ENCODE data around the gene GPR17.

GPR17 gene

GRCh38 chr2:127640082-127641072 lies 5.6 kb upstream of the GPR17 start:
- no peak for TF ChIP-seq Cebpa-rat (IDR thresholded peaks at IDR 0.05)
- H3K27me3 ChIP-seq = peaks cover 0 to 8% (median 0%) of the 10 kb centered on the region in 11 experiments; a peak in 1 of 22 replicates
- H3K4me3 ChIP-seq = peak overlapping the region in 6 of 10 experiments; percentile 9 to 49 (median 39); a peak in 7 of 20 replicates
- peak overlapping the region in 9 of 11 experiments; percentile 2 to 99 (median 88); a peak in 17 of 22 replicates for H3K27ac ChIP-seq
- no peaks in the 10 kb centered on the region for H3K36me3 ChIP-seq
- no peaks in the 10 kb centered on the region for H3K9me3 ChIP-seq (replicated peaks in 1 of 11)
- H4K20me1 ChIP-seq = no peaks in the 10 kb centered on the region
- peak overlapping the region; percentile 88 to 100 (median 97) for H3K4me2 ChIP-seq
- peaks cover 66 to 100% (median 99%) of the 10 kb centered on the region in 10 experiments for H3K4me1 ChIP-seq
- H3K9ac ChIP-seq = peak overlapping the region in 8 of 11 experiments; percentile 28 to 92 (median 82); a peak in 15 of 22 replicates

DNA sequence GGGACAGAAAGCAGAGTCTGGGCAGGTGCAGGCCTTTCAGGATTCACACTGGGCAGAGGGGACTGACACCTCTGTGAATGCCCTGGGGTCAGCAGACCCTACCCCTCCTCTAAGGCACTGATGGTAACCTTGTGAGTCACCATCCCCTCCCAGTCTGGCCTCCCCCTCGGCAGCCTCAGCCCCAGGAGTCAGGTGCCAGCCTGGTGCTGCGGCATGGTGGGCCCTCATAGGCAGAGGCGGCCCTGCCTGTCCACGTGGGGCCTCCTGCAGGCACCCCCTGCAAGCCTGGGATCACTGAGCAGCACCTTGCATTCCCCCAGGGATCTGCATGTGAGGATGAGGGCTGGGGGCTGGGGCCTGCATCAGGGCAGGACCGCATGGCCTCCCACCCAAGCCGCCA lies 4.8 kb upstream of the GPR17 start:
- Histone ChIP-seq H3K4me1 (peaks cover 66 to 100% (median 99%) of the 10 kb centered on the region in 10 experiments), H3K27me3 (peaks cover 0 to 8% (median 0%) of the 10 kb centered on the region in 11 experiments; a peak in 1 of 22 replicates), H3K36me3 (no peaks in the 10 kb centered on the region), H3K9ac (peak overlapping the region in 8 of 11 experiments; percentile 13 to 92 (median 78); a peak in 11 of 22 replicates), H3K9me3 (replicated peaks in 1 of 11) (no peaks in the 10 kb centered on the region), H3K4me3 (peak overlapping the region in 5 of 10 experiments; percentile 9 to 46 (median 35); a peak in 5 of 20 replicates), H3K4me2 (peak overlapping the region; percentile 88 to 100 (median 97)), H3K27ac (peak overlapping the region in 8 of 11 experiments; percentile 14 to 99 (median 92); a peak in 14 of 22 replicates), H4K20me1 (no peaks in the 10 kb centered on the region)
- no peak for TF ChIP-seq Cebpa-rat (IDR thresholded peaks at IDR 0.05)

- Histone ChIP-seq H3K27ac (peak overlapping the region in 9 of 11 experiments; percentile 40 to 99 (median 88); a peak in 18 of 22 replicates), H3K36me3 (no peaks in the 10 kb centered on the region), H3K4me1 (peaks cover 66 to 100% (median 99%) of the 10 kb centered on the region in 10 experiments), H4K20me1 (no peaks in the 10 kb centered on the region), H3K9me3 (replicated peaks in 1 of 11) (no peaks in the 10 kb centered on the region), H3K4me3 (peak overlapping the region in 6 of 10 experiments; percentile 9 to 46 (median 27); a peak in 10 of 20 replicates), H3K27me3 (peaks cover 0 to 8% (median 0%) of the 10 kb centered on the region in 11 experiments; a peak in 1 of 22 replicates), H3K9ac (peak overlapping the region in 8 of 11 experiments; percentile 48 to 92 (median 78); a peak in 15 of 22 replicates), H3K4me2 (peak overlapping the region; percentile 88 to 100 (median 97))
- no peak for TF ChIP-seq Cebpa-rat (IDR thresholded peaks at IDR 0.05)
These were observed 4.0 kb upstream of the GPR17 start for GRCh38 chr2:127641846-127642507.

DNA sequence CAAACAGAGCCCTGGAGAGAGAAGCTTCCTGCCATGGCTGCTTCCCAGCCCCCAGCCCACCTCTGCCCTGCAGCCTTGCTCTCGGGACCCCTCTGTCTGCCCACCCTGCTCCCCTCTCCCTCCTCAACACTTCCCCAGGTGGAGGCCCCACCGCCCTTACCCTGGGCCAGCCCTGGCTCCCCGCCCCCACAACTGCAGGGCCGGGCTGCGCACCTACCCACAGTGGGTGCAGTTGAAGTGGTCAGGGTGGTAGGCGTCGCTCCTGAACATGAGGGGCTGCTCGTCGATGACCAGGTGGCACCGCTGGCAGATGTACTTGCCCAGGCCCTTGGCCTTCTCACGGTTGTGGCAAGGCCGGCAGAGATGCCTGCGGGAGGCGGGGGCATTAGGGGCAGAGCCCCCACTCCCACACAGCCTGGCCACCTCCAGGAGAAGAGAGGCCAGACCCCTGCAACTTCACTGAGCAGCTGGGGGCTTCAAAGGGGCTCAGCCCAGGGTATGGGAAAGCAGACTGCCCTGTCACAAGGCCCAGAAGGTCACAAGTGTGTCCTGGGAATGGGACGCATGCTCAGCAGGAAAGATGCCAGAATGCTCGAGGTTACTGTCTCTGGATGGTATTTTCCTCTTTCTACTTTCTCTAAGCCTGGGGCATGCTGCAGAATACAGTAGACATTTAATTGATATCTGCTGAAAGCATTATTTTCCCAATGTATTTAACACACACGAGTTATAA lies 3.1 kb upstream of the GPR17 start:
- peak overlapping the region in 7 of 11 experiments; percentile 20 to 99 (median 88); a peak in 12 of 22 replicates for H3K27ac ChIP-seq
- TF ChIP-seq Cebpa-rat (IDR thresholded peaks at IDR 0.05) = no peak
- no peaks in the 10 kb centered on the region for H3K9me3 ChIP-seq (replicated peaks in 1 of 11)
- peak overlapping the region in 4 of 11 experiments; percentile 15 to 92 (median 90); a peak in 8 of 22 replicates for H3K9ac ChIP-seq
- H3K4me3 ChIP-seq = no peak overlapping the region
- H3K27me3 ChIP-seq = peaks cover 0 to 8% (median 0%) of the 10 kb centered on the region in 11 experiments; a peak in 1 of 22 replicates
- peak overlapping the region; percentile 11 to 100 (median 97); a peak in 19 of 22 replicates for H3K4me2 ChIP-seq
- no peaks in the 10 kb centered on the region for H4K20me1 ChIP-seq
- peaks cover 66 to 100% (median 99%) of the 10 kb centered on the region in 10 experiments for H3K4me1 ChIP-seq
- H3K36me3 ChIP-seq = no peaks in the 10 kb centered on the region

DNA sequence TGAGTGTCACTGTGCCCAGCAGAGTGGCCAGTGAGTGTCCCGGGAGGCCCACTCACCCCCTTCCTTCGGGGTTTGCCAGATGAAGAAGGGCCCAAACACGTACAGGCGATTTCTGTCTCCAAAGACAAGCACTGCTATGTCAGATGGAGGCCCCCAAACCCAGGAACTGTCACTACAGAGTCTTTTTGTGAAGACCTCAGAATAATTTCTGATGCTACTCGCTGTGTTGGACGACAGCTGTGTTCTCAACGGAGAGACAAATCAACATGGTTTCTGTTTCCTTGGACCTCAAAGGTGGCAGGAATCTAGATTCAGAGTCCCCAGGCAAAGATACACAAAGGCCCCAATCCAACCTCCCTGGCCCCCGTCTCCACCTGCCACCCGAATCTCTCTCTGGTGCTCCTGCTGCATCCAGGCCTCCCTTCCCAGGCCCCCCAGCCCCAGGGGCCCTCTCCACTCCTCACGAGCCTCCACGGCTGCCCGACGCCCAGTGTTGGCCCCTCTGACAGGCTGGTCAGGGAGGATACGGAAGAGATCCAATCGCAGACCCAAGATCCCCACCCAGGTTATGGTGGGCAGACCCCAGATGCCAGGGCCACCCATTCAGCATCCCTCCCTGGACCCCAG lies 2.4 kb upstream of the GPR17 start:
- Histone ChIP-seq H3K27ac (peak overlapping the region in 6 of 11 experiments; percentile 3 to 99 (median 92); a peak in 10 of 22 replicates), H3K4me2 (peak overlapping the region in 7 of 11 experiments; percentile 94 to 100 (median 99); a peak in 14 of 22 replicates), H3K4me1 (peaks cover 65 to 100% (median 99%) of the 10 kb centered on the region in 10 experiments), H3K36me3 (no peaks in the 10 kb centered on the region), H3K27me3 (peaks cover 0 to 6% (median 0%) of the 10 kb centered on the region in 11 experiments; a peak in 1 of 22 replicates), H4K20me1 (no peaks in the 10 kb centered on the region), H3K9me3 (replicated peaks in 1 of 11) (no peaks in the 10 kb centered on the region), H3K4me3 (no peak overlapping the region), H3K9ac (peak overlapping the region in 4 of 11 experiments; percentile 15 to 91 (median 62); a peak in 8 of 22 replicates)
- TF ChIP-seq Cebpa-rat (IDR thresholded peaks at IDR 0.05) = no peak

- Histone ChIP-seq H3K36me3 (no peaks in the 10 kb centered on the region), H3K4me1 (peaks cover 60 to 98% (median 97%) of the 10 kb centered on the region in 10 experiments), H3K9me3 (replicated peaks in 1 of 11) (no peaks in the 10 kb centered on the region), H4K20me1 (peaks cover 0 to 3% (median 0%) of the 10 kb centered on the region in 11 experiments; a peak in 1 of 22 replicates), H3K4me2 (peak overlapping the region in 7 of 11 experiments; percentile 28 to 100 (median 98); a peak in 12 of 22 replicates), H3K27me3 (no peaks in the 10 kb centered on the region; a peak in 1 of 22 replicates), H3K9ac (peak overlapping the region in 2 of 11 experiments; percentile 15 to 18; a peak in 2 of 22 replicates), H3K4me3 (no peak overlapping the region), H3K27ac (peak overlapping the region in 4 of 11 experiments; percentile 72 to 99 (median 98); a peak in 5 of 22 replicates)
- TF ChIP-seq Cebpa-rat (IDR thresholded peaks at IDR 0.05) = no peak
These were observed 1.6 kb upstream of the GPR17 start for GRCh38 chr2:127644066-127645025.
